K562 (cell line): ENCODE measurements around the gene SAP25. TPM values are rescaled to one million over a fixed set of nuclear protein-coding genes. Genes with fewer than 3 reads are reported as not detected.

Experiments
- CREB1 ChIP-seq, 2 experiments: sonication (generic) in 1 of 2; formaldehyde crosslinking in 1 of 2; IDR thresholded peaks; 2 replicates each; pipeline versions ENCODE4 v1.6.1 to v1.8.0; 2012 to 2022; ENCODE audit warnings: inconsistent platforms in 1 of 2, mild to moderate bottlenecking in 1 of 2, missing genetic modification reagents in 1 of 2, moderate library complexity in 1 of 2
- CTCF ChIP-seq, 3 experiments: IDR thresholded peaks in 2 of 3; conservative IDR thresholded peaks in 1 of 3; 2 replicates each; pipeline ENCODE4 v1.5.1; 2011 to 2012; ENCODE audit warnings: low read length in 3 of 3, mild to moderate bottlenecking in 3 of 3, control low read depth in 2 of 3, improper control_type of control experiment in 1 of 3, inconsistent platforms in 1 of 3, low read depth in 1 of 3, mixed read lengths in 1 of 3, moderate library complexity in 1 of 3; ENCODE audit not compliant: insufficient read depth in 2 of 3
- NUFIP1 ChIP-seq: fragments of 450-650 bp; IDR thresholded peaks from 2 replicates; pipeline ENCODE4 v1.6.1; 2018; ENCODE audit not compliant: partially characterized antibody
- TFAP4 ChIP-seq: sonication (generic); formaldehyde crosslinking; IDR thresholded peaks from 2 replicates; pipeline ENCODE4 v1.8.0; 2022; ENCODE audit warnings: missing genetic modification reagents, mild to moderate bottlenecking, moderate library complexity, borderline replicate concordance
- ZNF609 ChIP-seq: sonication (generic); formaldehyde crosslinking; IDR thresholded peaks from 2 replicates; pipeline ENCODE4 v1.8.1; 2023; ENCODE audit warnings: missing genetic modification reagents, mild to moderate bottlenecking, borderline replicate concordance
- polyA plus RNA-seq, 8 experiments: library from polyadenylated mRNA; depleted of rRNA in 4 of 8; stranded (reverse) in 5 of 8; unstranded in 3 of 8; fragments of >200 nt; fragmentation: Nextera tagmentation in 2 of 8; fragmentation: Illumina TruSeq in 1 of 8; extraction: Ambion mirVana in 2 of 8; extraction: Trizol in 1 of 8; gene quantifications; 2 replicates each; pipeline versions ENCODE4 v1.2.1 to v1.2.3, GENCODE V29; 2011 to 2014; ENCODE audit warnings: inconsistent platforms in 1 of 8, missing spikeins in 1 of 8
- total RNA-seq, 7 experiments: library from RNA; depleted of rRNA in 6 of 7; stranded (reverse); fragments of >200 nt in 6 of 7; fragmentation: Illumina TruSeq in 2 of 7; extraction: Trizol in 2 of 7; gene quantifications; 2 replicates each; pipeline versions ENCODE4 v1.2.1 to v1.2.3, GENCODE V29; 2011 to 2021; ENCODE audit warnings: low replicate concordance in 1 of 7

The SAP25 gene
- total and polyA plus RNA-seq, 9 of the 15 experiments (the other 6 are each of a cell fraction or from before 2014, with no cell fraction given), result 0.13 to 5.3 (median 0.78) TPM; not detected in 1

- no peak for TF ChIP-seq ZNF609 (CRISPR knock-in tag)
- TF ChIP-seq TFAP4 (CRISPR knock-in tag), result peak; percentile 72; the same call in 1 of the 2 replicates
- peak; percentile 92 to 99 (median 96) for TF ChIP-seq CTCF (IDR thresholded peaks at IDR 0.05 in 2 of 3, conservative IDR thresholded peaks at IDR 0.05 in 1 of 3; ENCODE audit: insufficient read depth in 2 of 3, low read depth in 1 of 3, low read length in 3 of 3)
- no peak for TF ChIP-seq CREB1 (IDR thresholded peaks at IDR 0.05)
- TF ChIP-seq CREB1 (CRISPR knock-in tag; IDR thresholded peaks at IDR 0.05), result 0 out of 2 replicates have a peak, but pooled peaks have one; percentile 27
- TF ChIP-seq NUFIP1, result no peak
Observed at GRCh38 chr7:100563809-100564400, 9.8 kb downstream of the SAP25 start (continued).
